HG03196 (cell line): Measurements from ENCODE around the gene ZNF117.
"Not testable (repeated sequence)": the region's sequence is repeated elsewhere in the genome, so short reads cannot be mapped to it uniquely, and the experiment has no call there.

ENCODE experiments used
- ATAC-seq: cut with Tn5 transposase; IDR thresholded peaks from one replicate; pipeline ENCODE4 v1.9.1; 2021; ENCODE audit not compliant: unreplicated experiment

ZNF117 gene

DNA sequence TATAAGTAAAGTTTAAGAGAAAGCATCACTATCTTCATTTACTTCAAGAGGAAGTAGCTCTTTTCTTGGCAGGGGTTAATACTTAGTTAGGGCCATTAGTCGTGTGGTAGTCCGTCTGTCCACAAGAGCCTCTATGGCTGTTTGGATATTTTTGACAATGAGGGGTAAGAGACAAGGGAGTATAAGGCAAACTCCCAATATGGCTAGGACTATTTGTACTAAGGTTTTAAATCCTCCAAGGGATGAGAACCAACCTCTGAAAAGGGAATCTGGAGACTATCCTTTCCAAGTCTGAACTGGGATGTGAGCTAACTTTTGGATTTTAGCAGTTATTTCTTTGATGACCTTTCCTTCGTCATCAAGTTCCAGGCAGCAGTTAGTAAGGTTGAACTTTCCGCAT is at the start of gene ZNF117:
ZNF117 (minus strand) TSS at position 101 of the 400 bp plus-strand sequence.
- no peak for ATAC-seq

DNA sequence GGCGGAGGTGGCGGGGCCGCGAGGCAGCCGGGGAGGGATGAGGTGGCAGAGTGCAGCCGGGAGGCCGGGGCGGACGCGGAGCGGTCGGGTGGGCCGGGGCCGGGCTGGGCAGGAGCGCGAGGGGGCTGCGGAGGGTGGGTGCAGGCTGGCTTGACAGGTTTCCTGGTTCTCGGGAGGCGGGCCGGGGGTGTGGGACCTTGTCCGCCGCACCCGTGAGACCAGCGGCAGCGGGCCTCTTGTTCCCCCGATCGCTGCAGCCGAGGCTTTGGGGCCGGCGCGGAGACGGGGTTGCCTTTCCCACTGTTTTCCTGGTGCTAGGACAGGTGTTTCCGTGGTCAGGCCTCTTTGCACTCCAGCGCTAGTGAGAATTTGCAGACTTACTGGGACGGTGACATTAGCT is 47.9 kb upstream of the ZNF117 start:
- peak; percentile 22 for ATAC-seq

DNA sequence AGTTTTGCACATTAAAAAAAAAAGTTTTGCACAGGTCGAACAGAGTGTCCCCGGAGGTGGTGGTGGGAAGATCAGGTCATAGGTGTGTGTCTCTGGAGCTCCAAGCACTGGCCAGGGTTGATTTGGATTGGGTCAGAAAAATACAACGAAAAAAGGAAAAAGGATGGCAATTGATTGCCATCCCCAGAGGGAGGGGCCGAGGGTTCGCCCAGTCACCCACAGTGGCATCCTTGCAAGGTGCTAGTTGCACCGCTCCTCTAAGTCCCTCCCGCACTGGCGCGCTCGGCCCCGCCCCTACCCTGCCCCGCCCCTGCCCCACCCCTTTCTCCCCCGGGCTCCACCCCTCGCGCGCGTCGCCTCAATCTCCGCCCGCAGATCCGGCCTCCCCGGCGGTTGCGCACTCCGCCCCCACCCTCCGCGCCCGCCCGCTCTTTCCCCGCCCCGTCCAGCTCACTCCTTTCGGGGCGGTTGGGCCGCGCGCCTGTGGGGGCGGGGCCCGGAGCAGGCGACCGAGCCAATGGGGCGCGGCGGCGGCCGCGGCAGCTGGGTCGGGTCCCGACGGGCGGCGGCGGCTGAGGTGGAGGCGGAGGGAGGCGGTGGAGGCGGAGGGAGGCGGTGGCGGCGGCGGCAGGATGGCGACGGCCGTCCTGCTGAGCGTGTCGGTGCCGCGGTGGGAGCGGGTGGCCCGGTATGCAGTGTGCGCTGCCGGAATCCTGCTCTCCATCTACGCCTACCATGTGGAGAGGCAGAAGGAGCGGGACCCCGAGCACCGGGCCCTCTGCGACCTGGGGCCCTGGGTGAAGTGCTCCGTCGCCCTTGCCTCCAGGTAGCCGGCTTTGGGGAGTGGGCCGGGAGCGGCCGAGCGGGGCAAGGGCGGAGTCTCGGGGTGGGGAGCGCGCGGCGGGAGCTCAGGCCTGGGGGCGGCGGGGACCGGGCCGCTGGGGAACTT is 47.2 kb upstream of the ZNF117 start:
- peak; percentile 93 for ATAC-seq

DNA sequence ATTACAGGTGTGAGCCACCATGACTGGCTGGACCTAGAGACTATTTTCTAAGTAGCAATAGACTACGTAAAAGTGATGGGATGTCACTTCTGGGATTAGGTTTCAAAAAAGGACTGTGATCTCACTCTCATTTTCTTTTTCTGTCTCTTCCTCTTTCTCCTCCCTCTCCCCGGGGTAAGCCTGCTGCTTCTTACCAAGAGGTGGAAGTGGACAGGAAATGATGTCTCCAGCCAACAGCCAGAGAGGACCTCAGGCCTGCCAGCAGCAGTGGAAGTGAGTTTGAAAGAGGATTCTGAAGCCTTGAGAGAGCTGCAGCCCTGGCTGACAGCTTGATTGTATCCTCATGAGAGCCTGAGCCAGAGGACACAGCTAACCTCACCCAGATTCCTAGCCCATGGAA is 45.7 kb upstream of the ZNF117 start:
- ATAC-seq: not testable (repeated sequence)

DNA sequence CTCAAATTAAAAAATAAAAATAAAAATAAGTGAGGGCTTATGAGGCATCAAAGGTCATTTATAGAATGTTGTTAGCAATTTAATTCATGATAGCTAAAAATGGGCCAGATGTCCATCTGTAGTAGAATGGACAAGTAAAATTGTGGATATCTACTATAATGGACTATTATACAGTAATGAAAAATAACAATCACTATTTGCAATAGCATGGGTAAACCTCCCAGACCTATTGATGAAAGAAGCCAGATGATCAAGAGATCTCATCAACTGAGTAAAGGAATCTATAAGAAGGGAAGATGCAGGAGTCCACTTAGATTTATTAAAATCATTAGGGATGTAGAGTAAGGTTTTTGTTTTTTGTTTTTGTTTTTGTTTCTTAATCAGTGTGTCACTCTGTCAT is 44.6 kb upstream of the ZNF117 start:
- not testable (repeated sequence) for ATAC-seq

DNA sequence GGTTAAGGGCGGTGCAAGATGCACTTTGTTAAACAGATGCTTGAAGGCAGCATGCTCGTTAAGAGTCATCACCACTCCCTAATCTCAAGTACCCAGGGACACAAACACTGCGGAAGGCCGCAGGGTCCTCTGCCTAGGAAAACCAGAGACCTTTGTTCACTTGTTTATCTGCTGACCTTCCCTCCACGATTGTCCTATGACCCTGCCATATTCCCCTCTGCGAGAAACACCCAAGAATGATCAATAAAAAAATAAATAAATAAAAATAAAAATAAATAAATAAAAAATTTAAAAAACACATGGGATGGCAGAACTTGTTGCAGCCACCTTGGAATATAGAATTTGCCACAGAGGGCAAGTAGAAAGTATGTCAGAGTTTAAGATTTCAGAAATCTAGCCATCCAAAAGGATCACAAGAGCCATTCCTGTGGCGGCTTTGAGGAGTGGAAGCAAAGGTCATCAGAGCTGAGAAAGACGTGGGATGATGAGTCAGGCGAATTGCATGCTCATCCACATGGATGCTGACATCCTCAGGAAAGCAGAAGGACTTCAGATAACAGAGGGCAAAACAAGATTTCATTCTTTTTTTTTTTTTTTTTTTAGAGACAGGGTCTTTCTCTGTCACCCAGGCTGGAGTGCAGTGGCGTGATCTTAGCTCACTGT is 43.4 kb upstream of the ZNF117 start:
- not testable (repeated sequence) for ATAC-seq

DNA sequence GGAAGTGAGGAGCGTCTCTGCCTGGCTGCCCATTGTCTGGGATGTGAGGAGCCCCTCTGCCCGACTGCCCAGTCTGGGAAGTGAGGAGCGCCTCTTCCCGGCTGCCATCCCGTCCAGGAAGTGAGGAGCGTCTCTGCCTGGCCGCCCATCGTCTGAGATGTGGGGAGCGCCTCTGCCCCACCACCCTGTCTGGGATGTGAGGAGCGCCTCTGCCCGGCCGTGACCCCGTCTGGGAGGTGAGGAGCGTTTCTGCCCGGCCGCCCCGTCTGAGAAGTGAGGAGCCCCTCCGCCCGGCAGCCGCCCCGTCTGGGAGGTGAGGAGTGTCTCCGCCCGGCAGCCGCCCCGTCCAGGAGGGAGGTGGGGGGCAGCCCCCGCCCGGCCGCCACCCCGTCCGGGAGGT is 42.6 kb upstream of the ZNF117 start:
- not testable (repeated sequence) for ATAC-seq

DNA sequence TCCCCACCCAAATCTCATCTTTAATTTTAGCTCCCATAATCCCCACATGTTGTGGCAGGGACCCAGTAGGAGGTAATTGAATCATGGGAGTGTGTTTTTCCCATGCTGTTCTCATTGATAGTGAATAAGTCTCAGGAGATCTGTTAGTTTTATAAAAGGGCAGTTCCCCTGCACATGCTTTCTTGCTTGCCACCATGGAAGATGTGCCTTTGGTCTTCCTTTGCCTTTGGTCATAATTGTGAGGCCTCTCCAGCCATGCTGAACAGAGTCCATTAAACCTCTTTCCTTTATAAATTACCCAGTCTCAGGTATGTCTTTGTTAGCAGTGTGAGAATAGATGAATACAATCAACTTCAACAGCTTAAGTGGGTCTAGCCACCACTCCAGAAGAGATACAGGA is 34.2 kb upstream of the ZNF117 start:
- ATAC-seq: not testable (repeated sequence)

DNA sequence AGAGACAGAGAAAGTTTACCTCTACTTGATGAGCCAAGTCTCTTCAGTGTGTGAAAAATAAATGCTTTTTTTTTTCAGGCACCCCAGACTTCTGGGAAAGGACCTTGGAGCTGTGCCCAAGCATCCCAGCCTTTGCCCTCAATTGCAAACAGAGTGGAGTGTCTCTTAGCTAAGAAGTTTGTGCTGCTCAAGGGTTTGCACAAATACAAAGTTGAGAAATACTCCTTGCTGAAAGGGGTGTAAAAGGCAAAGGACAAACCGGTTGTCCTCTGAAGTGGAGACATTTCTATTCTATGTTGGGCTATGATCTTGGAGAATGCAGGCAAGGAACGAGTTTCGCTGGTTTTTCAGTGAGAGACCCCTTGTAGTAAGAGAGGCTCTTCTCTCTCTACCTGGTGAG is 30.1 kb upstream of the ZNF117 start:
- ATAC-seq: not testable (repeated sequence)

DNA sequence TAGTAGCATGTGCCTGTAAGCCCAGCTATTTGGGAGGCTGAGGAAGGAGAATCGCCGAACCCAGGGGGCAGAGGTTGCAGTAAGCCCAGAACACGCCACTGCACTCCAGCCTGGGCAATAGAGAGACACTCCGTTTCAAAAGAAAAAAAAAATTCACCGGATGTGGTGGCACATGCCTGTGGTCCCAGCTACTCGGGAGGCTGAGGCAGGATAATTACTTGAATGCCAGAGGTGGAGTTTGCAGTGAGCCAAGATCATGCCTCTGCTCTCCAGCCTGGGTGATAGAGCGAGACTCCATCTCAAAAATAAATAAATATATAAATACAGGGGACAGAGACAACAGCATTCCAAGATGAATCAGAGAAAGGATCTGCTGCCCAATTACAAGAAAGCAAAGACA is 19.0 kb upstream of the ZNF117 start:
- ATAC-seq: not testable (repeated sequence)

DNA sequence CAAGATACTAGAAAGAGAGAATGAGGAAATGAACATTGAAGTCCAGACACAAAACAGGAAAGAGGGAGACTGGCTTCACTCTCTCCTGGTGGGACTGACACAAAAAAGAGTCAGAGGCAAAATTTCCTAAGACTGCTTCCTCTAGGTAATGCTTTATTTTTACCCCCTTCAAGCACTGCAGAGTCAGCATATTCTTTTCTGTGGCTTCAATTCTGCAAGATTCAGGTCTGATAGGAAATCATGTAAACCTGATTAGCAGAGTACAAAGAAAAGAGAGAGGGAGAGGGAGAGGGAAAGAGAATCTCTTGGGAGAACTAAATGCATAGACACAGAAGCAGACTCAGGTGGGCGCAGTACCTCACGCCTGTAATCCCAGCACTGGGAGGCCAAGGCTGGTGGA is 18.6 kb upstream of the ZNF117 start:
- not testable (repeated sequence) for ATAC-seq

DNA sequence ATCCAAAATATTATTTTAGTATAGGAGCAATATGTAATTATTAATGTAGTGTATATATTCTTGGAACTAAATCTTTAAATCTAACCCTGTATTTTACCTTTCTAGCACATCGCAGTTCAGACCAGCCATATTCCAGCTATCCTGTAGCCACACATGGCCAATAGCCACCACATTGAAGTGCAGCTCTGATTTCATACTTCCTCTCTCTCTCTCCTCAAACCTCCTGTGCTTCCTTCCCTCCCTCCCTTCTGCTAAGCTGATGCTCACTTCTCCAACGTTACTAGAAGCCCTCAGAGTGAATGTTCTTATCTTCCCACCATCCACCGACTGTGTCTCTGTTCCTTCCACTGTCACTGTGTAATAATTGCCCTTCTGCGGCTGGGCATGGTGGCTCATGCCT is 16.2 kb upstream of the ZNF117 start:
- not testable (repeated sequence) for ATAC-seq

DNA sequence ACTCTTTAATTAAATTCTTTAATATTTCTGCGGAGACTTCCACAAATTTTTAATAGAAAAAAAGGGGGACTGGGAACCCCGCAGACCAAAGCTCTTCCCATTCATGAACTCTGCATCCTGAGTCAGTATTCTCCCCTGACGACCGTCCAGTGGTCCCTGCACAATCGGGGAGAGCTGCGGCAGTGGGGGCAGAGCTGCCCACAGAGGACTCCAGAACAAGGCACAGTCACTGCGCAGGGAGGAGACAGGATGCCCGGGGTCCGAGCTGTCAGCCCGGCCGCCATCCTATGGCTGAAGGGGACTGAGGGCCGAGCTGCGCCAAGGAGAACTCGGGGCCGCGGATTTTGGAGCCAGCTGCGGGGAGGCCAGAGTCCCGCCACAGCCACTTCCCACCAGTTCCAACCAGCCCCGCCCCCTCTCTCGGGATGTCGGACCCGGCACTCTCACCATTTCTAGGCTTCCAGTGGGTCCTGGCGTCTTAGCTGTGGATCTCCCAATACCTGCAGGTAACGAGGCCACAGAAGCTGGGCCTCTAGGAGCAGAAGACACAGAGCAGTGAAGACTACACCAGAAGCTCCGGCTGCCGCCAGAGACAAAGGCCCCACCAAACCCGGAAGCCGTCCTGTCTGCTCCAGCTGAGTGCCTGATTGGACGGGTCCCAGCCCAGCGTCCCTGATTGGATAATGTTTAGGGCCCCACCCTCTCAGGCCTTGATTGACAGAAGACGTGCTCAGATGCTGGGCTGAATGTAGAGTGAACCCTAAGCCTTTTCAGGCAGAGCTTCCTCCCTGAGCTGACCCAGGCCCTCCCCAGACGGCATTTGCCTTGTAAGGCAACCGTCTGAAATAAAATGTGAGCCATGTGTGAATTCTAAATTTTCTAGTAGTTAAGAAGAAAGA is 15.5 kb upstream of the ZNF117 start, which contains the start of gene ERV3-1:
ERV3-1 (minus strand) TSS at position 594 of the 899 bp plus-strand sequence. CDS start 13,661 bp downstream, outside the sequence.
- ATAC-seq: peak; percentile 100

DNA sequence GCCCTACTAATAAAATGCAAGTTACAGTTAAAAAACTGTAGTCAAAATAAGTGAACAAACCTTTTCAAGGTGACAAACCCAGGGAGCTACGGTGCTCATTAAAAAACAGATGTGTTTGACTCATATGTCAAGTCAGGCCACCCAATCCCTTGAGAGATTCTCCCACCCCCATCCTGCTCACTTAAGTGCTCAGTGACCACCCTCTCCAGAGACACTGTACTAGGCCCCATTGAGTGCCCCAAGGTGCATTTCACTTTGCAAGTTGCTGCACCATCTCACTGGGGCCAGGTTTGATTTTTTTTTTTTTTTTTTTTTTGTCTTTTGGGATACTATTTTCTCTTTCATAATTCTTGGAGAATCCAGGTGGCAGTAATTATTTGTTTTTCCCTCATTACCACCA is 13.7 kb upstream of the ZNF117 start:
- no peak for ATAC-seq

DNA sequence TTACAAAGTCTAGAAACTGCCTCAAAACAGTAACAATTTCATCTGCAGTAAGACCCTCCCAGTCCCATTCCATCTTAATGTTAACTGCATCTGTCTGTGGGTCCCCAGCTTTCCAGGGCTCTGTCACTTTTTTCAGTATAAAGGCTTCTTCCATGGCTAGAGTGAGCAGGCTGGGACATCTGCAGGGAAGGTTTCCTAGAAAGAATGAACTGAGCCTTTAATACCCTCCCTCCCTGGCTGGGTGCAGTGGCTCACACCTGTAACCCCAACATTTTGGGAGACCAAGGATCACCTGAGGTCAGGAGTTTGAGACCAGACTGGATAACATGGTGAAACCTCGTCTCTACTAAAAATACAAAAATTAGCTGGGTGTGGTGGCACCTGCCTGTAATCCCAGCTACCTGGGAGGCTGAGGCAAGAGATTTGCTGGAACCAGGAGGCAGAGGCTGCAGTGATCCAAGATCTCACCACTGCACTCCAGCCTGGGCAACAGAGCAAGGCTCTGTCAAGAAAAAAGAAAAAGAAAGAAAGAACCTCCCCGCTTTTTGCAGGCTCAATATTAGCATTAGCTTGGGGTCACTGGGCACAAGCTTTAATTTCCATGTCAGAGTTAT is 12.2 kb upstream of the ZNF117 start:
- no peak for ATAC-seq

DNA sequence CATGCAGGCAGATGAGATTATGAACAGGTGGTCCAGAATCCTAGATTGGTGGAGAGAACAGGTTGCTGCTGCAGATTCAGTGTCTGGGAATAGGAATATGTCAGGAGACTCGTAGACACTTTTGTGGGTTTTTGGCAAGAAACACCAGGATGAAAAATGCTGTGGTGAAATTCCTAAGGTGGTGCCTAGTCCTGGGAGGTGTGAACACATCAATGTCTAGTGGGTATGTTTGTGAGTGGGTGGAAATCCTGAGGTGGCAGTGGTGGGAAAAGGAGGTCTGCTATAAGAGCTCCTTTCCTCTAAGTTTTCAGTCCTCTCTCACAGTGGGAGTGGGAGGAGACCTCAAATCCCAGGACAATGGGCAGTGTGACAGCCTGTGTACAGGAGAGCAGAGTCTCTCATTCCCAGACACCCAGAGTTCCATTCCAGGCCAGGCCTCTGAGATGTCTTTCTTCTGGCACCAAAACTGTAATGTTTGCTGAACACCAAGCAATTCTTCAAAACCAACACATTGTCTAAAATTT is 10.5 kb upstream of the ZNF117 start:
- ATAC-seq: no peak

DNA sequence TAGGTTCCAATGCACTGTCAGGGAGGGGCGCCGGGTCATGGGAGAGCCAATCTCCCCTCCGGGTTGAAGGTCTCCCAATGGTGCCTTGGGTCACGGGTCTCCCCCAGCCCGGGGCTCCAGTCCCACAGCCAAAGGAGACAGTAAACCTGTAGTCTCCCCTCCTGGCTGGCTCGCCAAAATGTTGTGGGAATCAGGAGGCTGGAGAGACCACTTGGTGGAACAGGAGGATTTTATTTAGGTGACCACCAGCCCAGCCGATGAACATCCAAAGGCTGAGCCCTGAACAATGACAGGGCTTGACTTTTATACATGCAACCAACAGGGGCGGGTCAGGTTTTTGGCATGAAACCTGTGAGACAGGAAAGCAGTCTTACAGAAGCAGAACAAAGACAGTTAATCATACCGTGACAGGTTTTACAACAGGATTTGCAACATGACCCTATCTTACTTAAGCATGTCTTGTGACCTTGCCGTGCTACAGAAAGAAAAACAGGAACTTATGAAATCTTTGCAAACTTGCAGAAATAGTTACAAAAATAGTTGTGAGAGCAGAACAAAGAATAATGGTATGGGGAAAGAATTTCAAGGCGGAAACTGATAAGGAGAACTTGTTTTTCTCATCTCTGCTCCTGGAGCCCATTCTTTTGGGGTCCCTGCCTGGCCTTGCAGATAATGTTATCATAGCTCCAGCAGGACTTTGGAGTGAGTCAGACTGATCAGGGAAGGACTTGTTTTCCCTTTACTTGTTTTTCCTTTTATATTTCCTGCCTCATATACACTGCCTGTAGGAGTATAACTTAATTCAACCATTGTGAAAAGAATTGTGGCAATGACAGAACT is 8.5 kb upstream of the ZNF117 start:
- ATAC-seq: no peak

DNA sequence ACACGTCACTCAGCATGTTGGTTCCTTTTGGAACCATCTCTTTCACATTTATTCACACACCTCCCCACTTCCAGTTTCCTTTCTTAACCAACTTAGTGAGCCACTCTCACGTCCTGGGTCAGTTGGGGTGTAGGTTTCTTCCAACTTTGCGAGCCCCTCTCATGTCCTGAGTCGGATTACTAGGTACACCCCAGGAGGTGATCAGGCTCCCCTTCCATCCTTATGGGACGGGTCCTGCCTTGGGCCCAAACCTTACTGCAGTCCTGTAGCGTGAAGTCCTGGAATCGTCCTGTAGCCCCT is 8.0 kb upstream of the ZNF117 start:
- no peak for ATAC-seq

DNA sequence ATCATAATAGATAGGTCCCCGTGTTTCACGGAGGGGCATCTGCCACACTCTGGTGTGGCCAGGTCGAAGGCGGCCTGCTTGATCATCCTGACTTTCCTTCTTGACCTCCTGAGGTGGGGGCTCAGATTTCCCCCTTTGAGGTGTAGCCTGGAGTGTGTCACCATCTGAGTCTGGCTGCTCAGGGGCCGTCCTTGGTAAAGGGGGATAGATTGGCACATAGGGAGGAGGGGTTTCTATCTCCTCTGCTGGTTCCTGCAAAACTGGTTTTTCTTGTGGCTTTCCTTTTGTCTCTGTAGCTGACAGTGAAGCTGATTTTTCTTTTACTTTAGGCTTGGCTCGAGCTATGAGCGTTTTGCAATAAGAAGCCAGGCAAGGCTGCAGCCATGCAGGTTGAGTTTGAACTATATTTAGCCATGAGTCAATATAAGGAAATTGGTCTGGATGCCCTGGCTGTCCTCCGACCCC is 7.1 kb upstream of the ZNF117 start:
- no peak for ATAC-seq
